ENCODE data around the gene LIPC.
A peak's percentile ranks its signal among the peaks of the same experiment; 100 is the strongest.

The LIPC gene

GRCh38 chr15:58478579-58478978 lies 46.8 kb downstream of the LIPC start:
- Mint-ChIP-seq H3K36me3 (no peaks in the 10 kb centered on the region), H3K9me3 (no peaks in the 10 kb centered on the region), H3K27ac (peak overlapping the region; percentile 43), H3K4me3 (no peak overlapping the region), H3K4me1 (peaks cover 46% of the 10 kb centered on the region)
- no peak for ATAC-seq
- DNase-seq (ENCODE audit: low spot score in 2 of 2) = no peak

GRCh38 chr15:58479941-58480340 lies 48.1 kb downstream of the LIPC start:
- no peak overlapping the region for H3K4me3 Mint-ChIP-seq
- H3K36me3 Mint-ChIP-seq = no peaks in the 10 kb centered on the region
- DNase-seq (ENCODE audit: low spot score in 2 of 2) = no peak
- peaks cover 44% of the 10 kb centered on the region for H3K4me1 Mint-ChIP-seq
- no peak for ATAC-seq
- no peaks in the 10 kb centered on the region for H3K9me3 Mint-ChIP-seq
- peak overlapping the region; percentile 43 for H3K27ac Mint-ChIP-seq

GRCh38 chr15:58483376-58483775 lies 51.6 kb downstream of the LIPC start:
- no peak overlapping the region for H3K4me3 Mint-ChIP-seq
- H3K4me1 Mint-ChIP-seq = peaks cover 30% of the 10 kb centered on the region
- DNase-seq (ENCODE audit: low spot score in 2 of 2) = no peak
- no peaks in the 10 kb centered on the region for H3K36me3 Mint-ChIP-seq
- H3K9me3 Mint-ChIP-seq = no peaks in the 10 kb centered on the region
- H3K27ac Mint-ChIP-seq = peak overlapping the region; percentile 46
- ATAC-seq = no peak

GRCh38 chr15:58484791-58485600 lies 53.2 kb downstream of the LIPC start:
- no peaks in the 10 kb centered on the region for H3K36me3 Mint-ChIP-seq
- DNase-seq (ENCODE audit: low spot score in 2 of 2) (peak; percentile 25 to 78), ATAC-seq (peak; percentile 82)
- H3K4me3 Mint-ChIP-seq = peak overlapping the region; percentile 46
- peak overlapping the region; percentile 70 for H3K27ac Mint-ChIP-seq
- peaks cover 30% of the 10 kb centered on the region for H3K4me1 Mint-ChIP-seq
- no peaks in the 10 kb centered on the region for H3K9me3 Mint-ChIP-seq

- Mint-ChIP-seq H3K27ac (peak overlapping the region; percentile 70), H3K36me3 (no peaks in the 10 kb centered on the region), H3K4me1 (peaks cover 30% of the 10 kb centered on the region), H3K4me3 (peak overlapping the region; percentile 46), H3K9me3 (no peaks in the 10 kb centered on the region)
- DNase-seq (ENCODE audit: low spot score in 2 of 2) (no peak), ATAC-seq (peak; percentile 78)
Measured at GRCh38 chr15:58486062-58486461, 54.3 kb downstream of the LIPC start.

- peak overlapping the region; percentile 70 for H3K27ac Mint-ChIP-seq
- DNase-seq (ENCODE audit: low spot score in 2 of 2) = no peak
- H3K9me3 Mint-ChIP-seq = no peaks in the 10 kb centered on the region
- peaks cover 30% of the 10 kb centered on the region for H3K4me1 Mint-ChIP-seq
- H3K36me3 Mint-ChIP-seq = no peaks in the 10 kb centered on the region
- ATAC-seq = no peak
- peak overlapping the region; percentile 46 for H3K4me3 Mint-ChIP-seq
Measured at GRCh38 chr15:58486564-58486963, 54.8 kb downstream of the LIPC start.

- H3K4me1 Mint-ChIP-seq = peaks cover 30% of the 10 kb centered on the region
- no peaks in the 10 kb centered on the region for H3K36me3 Mint-ChIP-seq
- ATAC-seq (no peak), DNase-seq (ENCODE audit: low spot score in 2 of 2) (no peak)
- no peaks in the 10 kb centered on the region for H3K9me3 Mint-ChIP-seq
- H3K4me3 Mint-ChIP-seq = no peak overlapping the region
- H3K27ac Mint-ChIP-seq = no peak overlapping the region
Measured at GRCh38 chr15:58487041-58487723, 55.4 kb downstream of the LIPC start.

- Mint-ChIP-seq H3K27ac (no peak overlapping the region), H3K4me3 (no peak overlapping the region), H3K4me1 (peaks cover 32% of the 10 kb centered on the region), H3K36me3 (no peaks in the 10 kb centered on the region), H3K9me3 (no peaks in the 10 kb centered on the region)
- DNase-seq (ENCODE audit: low spot score in 2 of 2) (no peak), ATAC-seq (no peak)
Measured at GRCh38 chr15:58487724-58488120, 55.9 kb downstream of the LIPC start.

- Mint-ChIP-seq H3K4me1 (peaks cover 30% of the 10 kb centered on the region), H3K36me3 (no peaks in the 10 kb centered on the region), H3K9me3 (no peaks in the 10 kb centered on the region), H3K27ac (no peak overlapping the region), H3K4me3 (no peak overlapping the region)
- ATAC-seq (no peak), DNase-seq (ENCODE audit: low spot score in 2 of 2) (no peak)
Measured at GRCh38 chr15:58489289-58490085, 57.7 kb downstream of the LIPC start.

GRCh38 chr15:58490086-58490887 lies 58.5 kb downstream of the LIPC start:
- Mint-ChIP-seq H3K4me1 (peaks cover 27% of the 10 kb centered on the region), H3K4me3 (no peak overlapping the region), H3K9me3 (no peaks in the 10 kb centered on the region), H3K36me3 (no peaks in the 10 kb centered on the region), H3K27ac (no peak overlapping the region)
- ATAC-seq (no peak), DNase-seq (ENCODE audit: low spot score in 2 of 2) (no peak)

- peaks cover 22% of the 10 kb centered on the region for H3K4me1 Mint-ChIP-seq
- DNase-seq (ENCODE audit: low spot score in 2 of 2) (no peak), ATAC-seq (no peak)
- H3K36me3 Mint-ChIP-seq = no peaks in the 10 kb centered on the region
- H3K27ac Mint-ChIP-seq = no peak overlapping the region
- H3K4me3 Mint-ChIP-seq = no peak overlapping the region
- no peaks in the 10 kb centered on the region for H3K9me3 Mint-ChIP-seq
Measured at GRCh38 chr15:58490888-58491473, 59.2 kb downstream of the LIPC start.

- Mint-ChIP-seq H3K4me3 (no peak overlapping the region), H3K4me1 (peaks cover 20% of the 10 kb centered on the region), H3K36me3 (no peaks in the 10 kb centered on the region), H3K27ac (no peak overlapping the region), H3K9me3 (no peaks in the 10 kb centered on the region)
- no peak for DNase-seq (ENCODE audit: low spot score in 2 of 2)
- no peak for ATAC-seq
Measured at GRCh38 chr15:58491499-58492202, 59.9 kb downstream of the LIPC start.

GRCh38 chr15:58492661-58493397 lies 61.0 kb downstream of the LIPC start:
- no peak overlapping the region for H3K4me3 Mint-ChIP-seq
- ATAC-seq = no peak
- no peak for DNase-seq (ENCODE audit: low spot score in 2 of 2)
- peaks cover 23% of the 10 kb centered on the region for H3K4me1 Mint-ChIP-seq
- no peak overlapping the region for H3K27ac Mint-ChIP-seq
- H3K9me3 Mint-ChIP-seq = no peaks in the 10 kb centered on the region
- no peaks in the 10 kb centered on the region for H3K36me3 Mint-ChIP-seq
